IMR-90 (cell line): ENCODE data around the gene PALM. TPM values are rescaled to one million over a fixed set of nuclear protein-coding genes. Genes with fewer than 3 reads are reported as not detected.

Source experiments
- ATAC-seq: fragments of 200-7000 bp; cut with Tn5 transposase; 2 replicates; pipeline ENCODE4 v1.9.1; 2020; ENCODE audit warnings: low read depth, mild to moderate bottlenecking, moderate library complexity
- BruUV-seq: library from RNA; stranded (reverse); fragments of 400-500 nt; replicated peaks from 2 replicates; lab custom pipeline; 2021; lab: Mats Ljungman, UMichigan
- CTCF ChIA-PET: fragments of 300-600 bp; formaldehyde crosslinking; extraction: SDS; loops from one replicate; lab custom pipeline; 2021; ENCODE audit warnings: antibody characterized with exemption; lab: Yijun Ruan, JAX
- POLR2A ChIA-PET: fragments of 300-600 bp; sonication (Branson Sonifier 250); formaldehyde crosslinking; loops from one replicate; lab custom pipeline; 2022; ENCODE audit warnings: antibody characterized with exemption; ENCODE audit not compliant: unreplicated experiment; lab: Charles Lee
- DNase-seq: peaks from one replicate; pipeline ENCODE4 v3.0.0; 2013
- H2AFZ ChIP-seq: replicated peaks from 2 replicates; pipeline ENCODE3; 2013; ENCODE audit warnings: low read length, mild to moderate bottlenecking; ENCODE audit not compliant: poor library complexity
- H2AK5ac ChIP-seq: 2 replicates; pipeline ENCODE4 v1.6.1; 2013; ENCODE audit warnings: low read depth, low read length, inconsistent platforms
- H2AK9ac ChIP-seq: replicated peaks from 2 replicates; pipeline ENCODE3; 2013; ENCODE audit warnings: mild to moderate bottlenecking, low read depth, low read length, moderate library complexity; ENCODE audit not compliant: poor library complexity
- H2BK120ac ChIP-seq: 2 replicates; pipeline ENCODE4 v1.6.1; 2013; ENCODE audit warnings: low read depth, low read length, inconsistent platforms
- H2BK15ac ChIP-seq: 3 replicates; pipeline ENCODE4 v1.6.1; 2013; ENCODE audit warnings: low read depth, low read length, inconsistent platforms
- H2BK20ac ChIP-seq: 2 replicates; pipeline ENCODE4 v1.6.1; 2013; ENCODE audit warnings: low read depth, mild to moderate bottlenecking, inconsistent platforms, low read length, moderate library complexity
- H2BK5ac ChIP-seq: 2 replicates; pipeline ENCODE4 v1.6.1; 2013; ENCODE audit warnings: mild to moderate bottlenecking, low read depth, low read length, inconsistent platforms; ENCODE audit not compliant: poor library complexity, severe bottlenecking
- H3K14ac ChIP-seq: replicated peaks from 2 replicates; pipeline ENCODE4 v1.6.1; 2013; ENCODE audit warnings: low read depth, low read length, inconsistent platforms
- H3K18ac ChIP-seq: 2 replicates; pipeline ENCODE4 v1.6.1; 2013; ENCODE audit warnings: low read depth, low read length, control low read depth
- H3K23ac ChIP-seq: 2 replicates; pipeline ENCODE4 v1.6.1; 2013; ENCODE audit warnings: low read depth, low read length, inconsistent platforms
- H3K27ac ChIP-seq: 2 replicates; pipeline ENCODE4 v1.5.1; 2013; ENCODE audit warnings: mild to moderate bottlenecking, control low read depth, low read length; ENCODE audit not compliant: insufficient read depth
- H3K27me3 ChIP-seq: 2 replicates; pipeline ENCODE4 v1.6.1; 2013; ENCODE audit warnings: low read length; ENCODE audit not compliant: control insufficient read depth, insufficient read depth
- H3K36me3 ChIP-seq: 2 replicates; pipeline ENCODE4 v1.6.1; 2013; ENCODE audit warnings: low read length, mixed read lengths; ENCODE audit not compliant: control insufficient read depth, insufficient read depth
- H3K4ac ChIP-seq: 2 replicates; pipeline ENCODE4 v1.6.1; 2013; ENCODE audit warnings: low read depth, low read length, inconsistent platforms
- H3K4me1 ChIP-seq: 2 replicates; pipeline ENCODE4 v1.6.1; 2013; ENCODE audit warnings: low read length, mixed read lengths; ENCODE audit not compliant: control insufficient read depth, insufficient read depth
- H3K4me2 ChIP-seq: 2 replicates; pipeline ENCODE4 v1.6.1; 2013; ENCODE audit warnings: low read depth, mild to moderate bottlenecking, control low read depth, low read length, moderate library complexity
- H3K4me3 ChIP-seq: 2 replicates; pipeline ENCODE4 v1.5.1; 2013; ENCODE audit warnings: low read depth, mild to moderate bottlenecking, control low read depth, low read length, moderate library complexity; ENCODE audit not compliant: insufficient read depth
- H3K56ac ChIP-seq: 2 replicates; pipeline ENCODE4 v1.6.1; 2013; ENCODE audit warnings: low read length, inconsistent platforms; ENCODE audit not compliant: insufficient read depth; ENCODE audit errors: extremely low read depth
- H3K79me1 ChIP-seq, 2 experiments: 2 replicates each; pipeline ENCODE4 v1.6.1; 2013; ENCODE audit warnings: low read length in 2 of 2, inconsistent platforms in 1 of 2, low read depth in 1 of 2
- H3K9ac ChIP-seq: 2 replicates; pipeline ENCODE4 v1.6.1; 2013; ENCODE audit warnings: low read depth, low read length, control low read depth
- H3K9me1 ChIP-seq: 2 replicates; pipeline ENCODE4 v1.6.1; 2013; ENCODE audit warnings: low read length, inconsistent platforms; ENCODE audit not compliant: insufficient read depth
- H3K9me3 ChIP-seq: 2 replicates; pipeline ENCODE4 v1.6.1; 2013; ENCODE audit warnings: low read length; ENCODE audit not compliant: control insufficient read depth, insufficient read depth
- H4K20me1 ChIP-seq: 2 replicates; pipeline ENCODE4 v1.6.1; 2013; ENCODE audit warnings: low read length, inconsistent platforms; ENCODE audit not compliant: insufficient read depth
- H4K5ac ChIP-seq: 2 replicates; pipeline ENCODE4 v1.6.1; 2013; ENCODE audit warnings: mild to moderate bottlenecking, low read depth, low read length, control low read depth
- H4K8ac ChIP-seq, 2 experiments: 2 replicates each; pipeline ENCODE4 v1.6.1; 2013; ENCODE audit warnings: low read depth in 2 of 2, low read length in 2 of 2, control low read depth in 1 of 2, inconsistent platforms in 1 of 2
- H4K91ac ChIP-seq: 2 replicates; pipeline ENCODE4 v1.6.1; 2013; ENCODE audit warnings: low read depth, low read length, inconsistent platforms; ENCODE audit not compliant: insufficient read depth
- MAZ ChIP-seq: IDR thresholded peaks from 2 replicates; pipeline ENCODE4 v1.6.1; 2012; ENCODE audit warnings: low read depth, mild to moderate bottlenecking, low read length, improper control_type of control experiment, moderate library complexity, borderline replicate concordance
- NFE2L2 ChIP-seq: fragments of 150-350 bp; IDR thresholded peaks from 2 replicates; pipeline ENCODE4 v1.6.1; 2016; ENCODE audit warnings: low read depth, mild to moderate bottlenecking, low read length
- WGBS, 2 experiments: methylation state at CpG; one replicate each; pipeline versions ENCODE4 v1.1.5 to v1.1.7; 2013; ENCODE audit warnings: missing lambda C conversion rate in 2 of 2; ENCODE audit not compliant: insufficient read length in 1 of 2; ENCODE audit errors: extremely low coverage in 2 of 2; 5-methylcytosine and 5-hydroxymethylcytosine counted together
- dilution Hi-C: fragments of 300-500 bp; cut with HindIII; formaldehyde crosslinking; loops from one replicate; pipeline ENCODE4 v1.14.3; 2018; ENCODE audit warnings: low sequenced_read_pairs; ENCODE audit not compliant: unreplicated experiment
- in situ Hi-C: fragments of 300-500 bp; cut with MboI; formaldehyde crosslinking; loops from 3 replicates; pipeline ENCODE4 v1.14.3; 2019; ENCODE audit warnings: low sequenced_read_pairs, inconsistent platforms, mixed read lengths
- intact Hi-C: fragments of 100-400 bp; cut with micrococcal nuclease; formaldehyde crosslinking; loops from 2 replicates; pipeline ENCODE4 v1.10.0; 2022
- polyA plus RNA-seq, 3 experiments: library from polyadenylated mRNA; depleted of rRNA; stranded (reverse); fragments of >200 nt; gene quantifications; 2 replicates each; pipeline ENCODE4 v1.2.3, GENCODE V29; 2012; ENCODE audit warnings: low replicate concordance in 1 of 3
- total RNA-seq: library from RNA; depleted of rRNA; stranded (reverse); fragments of >200 nt; gene quantifications from 2 replicates; pipeline ENCODE4 v1.2.3, GENCODE V29; 2012

PALM gene
- total and polyA plus RNA-seq, 2 of the 4 experiments (the other 2 are of a cell fraction): 2.2 to 7.4 TPM

GRCh38 chr19:789701-790060, 80.9 kb downstream of the PALM start:
- TF ChIP-seq MAZ (no peak), NFE2L2 (peak; percentile 61; the same call in 1 of the 2 replicates)
- H2BK20ac ChIP-seq: no peak overlapping the region
- H3K4ac ChIP-seq: no peak overlapping the region
- no peak overlapping the region for H3K23ac ChIP-seq
- H3K4me1 ChIP-seq: peaks cover 2% of the 10 kb centered on the region; the same call in 1 of the 2 replicates
- no peak overlapping the region for H2AK9ac ChIP-seq
- no peak overlapping the region for H3K18ac ChIP-seq
- no peaks in the 10 kb centered on the region for H3K36me3 ChIP-seq
- no peak overlapping the region for H3K14ac ChIP-seq
- no peaks in the 10 kb centered on the region for H4K20me1 ChIP-seq
- peak overlapping the region; percentile 40 for H2AFZ ChIP-seq
- no peak overlapping the region for H2BK120ac ChIP-seq
- DNase-seq: no peak
- H3K27ac ChIP-seq: no peak overlapping the region
- H4K8ac ChIP-seq: peak overlapping the region in 1 of 2 experiments; percentile 20; a peak in 1 of 4 replicates
- dilution Hi-C loops (no loop called here), in situ Hi-C loops (no loop called here), intact Hi-C loops (no loop called here)
- no peak overlapping the region for H3K9ac ChIP-seq
- no TSS peak for BruUV-seq
- POLR2A ChIA-PET: no interaction called here
- H2BK15ac ChIP-seq: no peak overlapping the region
- no peak overlapping the region for H3K4me3 ChIP-seq
- no peak overlapping the region for H3K56ac ChIP-seq
- no peaks in the 10 kb centered on the region for H3K27me3 ChIP-seq
- no peak overlapping the region for H3K4me2 ChIP-seq
- no peak for ATAC-seq
- 95% methylated on average over 4 of the region's 9 CpGs; no CpG with 5 or more reads in 1 of the 2 experiments for WGBS, 2 experiments
- H3K79me1 ChIP-seq: 0 out of 4 replicates have a peak, but pooled peaks cover 0 to 1% of the 10 kb centered on the region in 2 experiments
- CTCF ChIA-PET: no interaction called here
- H4K5ac ChIP-seq: no peak overlapping the region
- no peak overlapping the region for H4K91ac ChIP-seq
- H3K9me3 ChIP-seq: no peaks in the 10 kb centered on the region
- H2BK5ac ChIP-seq: no peak overlapping the region
- H3K9me1 ChIP-seq: no peaks in the 10 kb centered on the region; the same call in 1 of the 2 replicates
- peak overlapping the region; percentile 59; the same call in 1 of the 2 replicates for H2AK5ac ChIP-seq
